ENCODE data around the gene FARS2.

Gene FARS2

DNA sequence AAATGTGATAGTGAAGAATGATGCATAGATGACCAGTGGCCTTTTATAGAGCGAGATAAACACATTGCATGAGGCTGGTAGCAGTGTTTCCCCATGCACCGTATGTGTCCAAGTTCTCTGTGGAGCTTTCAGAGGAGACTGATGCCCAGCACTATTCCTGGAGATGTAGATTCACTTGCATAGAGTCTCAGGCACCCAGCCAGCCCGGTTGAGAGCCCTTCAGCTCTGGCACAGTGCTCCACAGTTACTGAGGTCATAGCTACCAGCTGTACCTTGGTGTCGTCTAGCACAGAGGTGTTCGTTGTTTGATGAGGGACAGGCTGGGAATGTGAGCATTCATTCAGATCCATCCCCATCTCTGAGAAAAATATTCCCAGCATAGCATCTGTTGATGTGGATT lies 328.9 kb downstream of the FARS2 start:
- TF ChIP-seq ZFX (IDR thresholded peaks at IDR 0.05) (no peak), CTCF (conservative IDR thresholded peaks at IDR 0.05) (no peak)
- H3K27ac ChIP-seq = no peak overlapping the region

- no peak overlapping the region for H3K27ac ChIP-seq
- no peak for TF ChIP-seq ZFX (IDR thresholded peaks at IDR 0.05)
- no peak for TF ChIP-seq CTCF (conservative IDR thresholded peaks at IDR 0.05)
Measured at GRCh38 chr6:5592886-5593519, 331.7 kb downstream of the FARS2 start.

DNA sequence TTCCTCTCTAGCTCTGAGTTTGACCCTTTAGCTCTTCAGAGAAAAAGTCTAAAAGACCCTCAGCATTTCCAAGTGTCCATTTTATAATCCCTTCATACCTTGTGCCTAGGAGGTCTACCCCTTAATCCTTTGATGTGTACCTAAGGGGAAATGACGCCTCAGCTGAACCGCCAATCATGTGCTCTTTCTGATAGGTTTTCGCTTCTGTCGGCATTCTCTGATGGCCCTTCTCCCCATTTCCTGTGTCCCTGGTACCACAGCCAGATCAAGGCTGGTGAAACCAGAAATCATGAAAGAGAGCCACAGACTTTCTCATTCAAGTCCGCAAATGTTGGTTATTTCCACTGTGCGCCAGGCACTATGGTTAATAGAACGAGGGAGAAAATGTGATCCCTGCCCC lies 333.9 kb downstream of the FARS2 start:
- H3K27ac ChIP-seq = no peak overlapping the region
- TF ChIP-seq ZFX (IDR thresholded peaks at IDR 0.05) (no peak), CTCF (conservative IDR thresholded peaks at IDR 0.05) (no peak)

GRCh38 chr6:5597413-5597812 lies 336.1 kb downstream of the FARS2 start:
- no peak for TF ChIP-seq ZFX (IDR thresholded peaks at IDR 0.05)
- TF ChIP-seq CTCF (conservative IDR thresholded peaks at IDR 0.05) = no peak
- H3K27ac ChIP-seq = no peak overlapping the region

- no peak overlapping the region for H3K27ac ChIP-seq
- TF ChIP-seq CTCF (conservative IDR thresholded peaks at IDR 0.05) (no peak), ZFX (IDR thresholded peaks at IDR 0.05) (no peak)
Measured at GRCh38 chr6:5598123-5598522, 336.8 kb downstream of the FARS2 start.

DNA sequence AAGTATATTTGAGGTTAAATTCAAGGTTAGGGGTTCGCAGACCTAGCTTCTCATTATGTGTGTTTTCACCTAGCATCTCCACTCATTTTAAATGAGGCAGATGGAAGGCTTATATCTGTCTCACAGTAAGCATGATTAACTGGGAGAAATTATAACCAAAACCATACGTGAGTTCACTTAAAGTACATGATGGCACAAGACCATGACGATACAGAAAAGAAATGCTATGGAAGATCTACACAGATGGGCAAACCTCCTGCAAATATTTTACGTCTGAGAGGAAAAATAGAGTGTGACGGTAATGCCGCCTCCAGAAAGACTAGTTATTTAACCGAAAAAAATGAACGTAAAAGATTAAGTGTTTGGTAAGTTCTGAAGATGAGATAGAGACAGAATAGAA lies 337.8 kb downstream of the FARS2 start:
- no peak for TF ChIP-seq ZFX (IDR thresholded peaks at IDR 0.05)
- no peak for TF ChIP-seq CTCF (conservative IDR thresholded peaks at IDR 0.05)
- H3K27ac ChIP-seq = no peak overlapping the region

- H3K27ac ChIP-seq = no peak overlapping the region
- TF ChIP-seq CTCF (conservative IDR thresholded peaks at IDR 0.05) (no peak), ZFX (IDR thresholded peaks at IDR 0.05) (no peak)
Measured at GRCh38 chr6:5605937-5606336, 344.6 kb downstream of the FARS2 start.
